ENCODE measurements around the gene MRPS6. TPM values are rescaled to one million over a fixed set of nuclear protein-coding genes. Genes with fewer than 3 reads are reported as not detected.

The MRPS6 gene
- total and polyA plus RNA-seq, 2 experiments from 2014 or later: 54.9 to 201 TPM

- no peaks in the 10 kb centered on the region for H3K27me3 ChIP-seq
- no peaks in the 10 kb centered on the region for H3K36me3 ChIP-seq (replicated peaks; ENCODE audit: insufficient read depth, low read depth)
- H3K79me2 ChIP-seq: no peaks in the 10 kb centered on the region
- peaks cover 11% of the 10 kb centered on the region for H3K4me1 ChIP-seq (ENCODE audit: insufficient read depth)
- H2AFZ ChIP-seq: no peak overlapping the region
- H3K27ac ChIP-seq: no peak overlapping the region
- H3K4me2 ChIP-seq: no peak overlapping the region
- 89% methylated on average over 1 of the region's 1 CpG for WGBS (ENCODE audit: low lambda C conversion rate, missing lambda C conversion rate)
- H4K20me1 ChIP-seq (ENCODE audit: insufficient read depth, poor library complexity, severe bottlenecking): no peaks in the 10 kb centered on the region
- no peak for TF ChIP-seq CTCF (IDR thresholded peaks at IDR 0.05; ENCODE audit: poor library complexity)
- TF ChIP-seq EZH2 (IDR thresholded peaks at IDR 0.05; ENCODE audit: borderline replicate concordance): no peak
- TF ChIP-seq EZH2phosphoT487 (IDR thresholded peaks at IDR 0.05; ENCODE audit: low read depth, severe bottlenecking, unreplicated experiment): no peak
- no peak overlapping the region for H3K4me3 ChIP-seq
- no peak for DNase-seq (ENCODE audit: low spot score)
- H3K9me2 ChIP-seq (replicated peaks; ENCODE audit: insufficient read depth): no peaks in the 10 kb centered on the region
- H3K9me3 ChIP-seq (ENCODE audit: low read depth): no peaks in the 10 kb centered on the region
These were observed 118.5 kb downstream of the MRPS6 start for GRCh38 chr21:34191876-34192275.

Other genes with a start within 250 kb of the MRPS6 start
- 208 and 215 TPM in 2 replicates for gene ATP5PO, start 157.8 kb upstream of the MRPS6 start, total RNA-seq
- 311 and 354 TPM in 2 replicates for gene ATP5PO, start 157.8 kb upstream of the MRPS6 start, polyA plus RNA-seq
- 64.0 and 67.1 TPM in 2 replicates for gene SLC5A3, start within 50 bp of the MRPS6 start, total RNA-seq
- 8.1 and 9.2 TPM in 2 replicates for gene SLC5A3, start within 50 bp of the MRPS6 start, polyA plus RNA-seq

All from hepatocyte (in vitro differentiated cells).